Head of caudate nucleus (tissue), 42 donors: Measurements from ENCODE around the gene IL15RA.
"Not testable (repeated sequence)": the region's sequence is repeated elsewhere in the genome, so short reads cannot be mapped to it uniquely, and the experiment has no call there.

ENCODE experiments used
- DNase-seq, 42 donors: peaks; one replicate each; pipeline versions ENCODE4 v3.0.0 to v3.0.0-alpha.2; 2020 to 2021; ENCODE audit warnings: mixed read lengths in 7 of 42
- intact Hi-C: fragments of 100-400 bp; cut with DNase I; formaldehyde crosslinking; loops from one replicate; pipeline ENCODE4 v1.15.0; 2022

Gene IL15RA

GRCh38 chr10:5913736-5914135 is 63.6 kb downstream of the IL15RA start:
- DNase-seq = no peak
- intact Hi-C loops = no loop called here

- DNase-seq = peak in 28 of 42 donors; percentile 15 to 81 (median 47)
- intact Hi-C loops = no loop called here
Observed at GRCh38 chr10:5911670-5912069, 65.7 kb downstream of the IL15RA start.

- intact Hi-C loops = no loop called here
- DNase-seq = peak in 2 of 42 donors; percentile 24 to 27
Observed at GRCh38 chr10:5910323-5911100, 66.8 kb downstream of the IL15RA start.

GRCh38 chr10:5908676-5909075 is 68.7 kb downstream of the IL15RA start:
- intact Hi-C loops = not testable (repeated sequence)
- DNase-seq = peak in 2 of 42 donors; percentile 2 to 20

- DNase-seq = peak in 1 of 42 donors; percentile 18
- intact Hi-C loops = no loop called here
Observed at GRCh38 chr10:5906651-5907050, 70.7 kb downstream of the IL15RA start.

GRCh38 chr10:5905854-5906507 is 71.4 kb downstream of the IL15RA start:
- DNase-seq = peak in 1 of 42 donors; percentile 19
- intact Hi-C loops = no loop called here

- intact Hi-C loops = no loop called here
- DNase-seq = no peak
Observed at GRCh38 chr10:5904227-5904626, 73.1 kb downstream of the IL15RA start.

GRCh38 chr10:5903563-5903962 is 73.8 kb downstream of the IL15RA start:
- intact Hi-C loops = no loop called here
- peak in 1 of 42 donors; percentile 15 for DNase-seq

- DNase-seq = peak in 3 of 42 donors; percentile 34 to 41 (median 36)
- intact Hi-C loops = no loop called here
Observed at GRCh38 chr10:5902511-5903274, 74.7 kb downstream of the IL15RA start.
